Measurements from ENCODE around the gene MCUR1.
"Not testable (repeated sequence)": the region's sequence is repeated elsewhere in the genome, so short reads cannot be mapped to it uniquely, and the experiment has no call there.

The MCUR1 gene

DNA sequence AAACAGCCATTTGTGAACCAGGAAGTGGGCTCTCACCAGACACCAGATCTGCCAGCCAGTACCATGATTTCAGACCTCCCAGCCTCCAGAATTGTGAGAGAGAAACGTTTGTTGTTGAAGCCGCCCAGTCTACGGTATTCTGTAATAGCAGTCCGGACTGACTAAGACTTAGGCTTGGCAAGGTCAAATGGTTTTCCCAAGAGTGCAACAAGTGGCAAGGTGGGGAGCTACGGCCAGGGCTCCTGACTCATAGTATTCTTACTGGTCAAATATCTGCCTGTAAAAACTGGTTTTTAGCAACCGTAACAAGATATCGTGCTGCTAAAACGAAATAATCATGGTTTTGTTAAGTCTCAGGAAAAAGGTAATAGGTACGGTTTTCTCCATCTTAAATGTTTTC, 37.8 kb downstream of the MCUR1 start:
- no peak for DNase-seq (ENCODE audit: low read depth)

DNA sequence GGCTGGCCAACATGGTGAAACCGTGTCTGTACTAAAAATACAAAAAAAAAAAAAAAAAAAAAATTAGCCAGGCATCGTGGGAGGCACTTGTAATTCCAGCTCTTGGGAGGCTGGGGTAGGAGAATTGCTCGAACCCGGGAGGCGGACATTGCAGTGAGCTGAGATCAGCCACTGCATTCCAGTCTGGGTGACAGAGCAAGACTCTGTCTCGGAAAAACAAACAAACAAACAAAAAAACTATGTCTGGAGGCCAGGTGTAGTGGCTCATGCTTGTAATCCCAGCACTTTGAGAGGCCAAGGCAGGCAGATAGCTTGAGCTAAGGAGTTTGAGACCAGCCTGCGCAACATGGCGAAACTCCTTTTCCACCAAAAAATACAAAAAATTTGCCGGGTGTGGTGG, 38.9 kb downstream of the MCUR1 start:
- DNase-seq (ENCODE audit: low read depth), result not testable (repeated sequence)

DNA sequence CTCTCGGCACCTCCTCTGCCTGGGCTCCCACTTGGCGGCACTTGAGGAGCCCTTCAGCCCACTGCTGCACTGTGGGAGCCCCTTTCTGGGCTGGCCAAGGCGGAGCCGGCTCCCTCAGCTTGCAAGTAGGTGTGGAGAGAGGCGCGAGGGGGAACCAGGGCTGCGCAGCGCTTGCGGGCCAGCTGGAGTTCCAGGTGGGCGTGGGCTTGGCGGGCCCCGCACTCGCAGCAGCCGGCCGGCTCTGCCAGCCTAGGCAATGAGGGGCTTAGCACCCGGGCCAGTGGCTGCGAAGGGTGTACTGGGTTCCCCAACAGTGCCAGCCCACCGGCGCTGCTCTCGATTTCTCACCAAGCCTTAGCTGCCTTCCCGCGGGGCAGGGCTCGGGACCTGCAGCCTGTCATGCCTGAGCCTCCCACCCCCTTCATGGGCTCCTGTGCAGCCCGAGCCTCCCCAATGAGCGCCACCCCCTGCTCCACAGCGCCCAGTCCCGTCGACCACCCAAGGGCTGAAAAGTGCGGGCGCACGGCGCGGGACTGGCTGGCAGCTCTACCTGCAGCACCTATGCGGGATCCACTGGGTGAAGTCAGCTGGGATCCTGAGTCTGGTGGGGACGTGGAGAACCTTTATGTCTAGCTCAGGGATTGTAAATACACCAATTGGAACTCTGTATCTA, 41.9 kb downstream of the MCUR1 start:
- not testable (repeated sequence) for DNase-seq (ENCODE audit: low read depth)

DNA sequence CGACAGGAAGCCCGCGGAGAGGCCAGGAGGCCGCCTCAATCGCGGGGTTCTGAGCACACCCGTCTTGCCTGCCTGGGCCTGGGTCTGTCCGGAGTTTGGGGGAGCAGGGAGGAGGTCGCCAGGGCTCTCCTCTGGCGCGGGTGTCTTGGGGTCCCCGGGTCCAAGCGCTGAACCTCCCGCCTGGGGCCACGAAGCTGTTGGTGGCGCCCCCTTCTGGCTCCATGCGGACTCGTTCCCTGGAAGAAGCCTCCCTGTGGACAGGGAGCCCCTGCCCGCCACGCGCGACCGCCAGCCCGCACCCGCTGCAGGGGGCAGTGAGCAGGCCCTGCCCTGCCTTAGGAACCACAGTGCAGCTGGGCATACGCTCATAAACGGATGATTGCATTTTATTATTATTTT, 44.7 kb downstream of the MCUR1 start:
- no peak for DNase-seq (ENCODE audit: low read depth)

DNA sequence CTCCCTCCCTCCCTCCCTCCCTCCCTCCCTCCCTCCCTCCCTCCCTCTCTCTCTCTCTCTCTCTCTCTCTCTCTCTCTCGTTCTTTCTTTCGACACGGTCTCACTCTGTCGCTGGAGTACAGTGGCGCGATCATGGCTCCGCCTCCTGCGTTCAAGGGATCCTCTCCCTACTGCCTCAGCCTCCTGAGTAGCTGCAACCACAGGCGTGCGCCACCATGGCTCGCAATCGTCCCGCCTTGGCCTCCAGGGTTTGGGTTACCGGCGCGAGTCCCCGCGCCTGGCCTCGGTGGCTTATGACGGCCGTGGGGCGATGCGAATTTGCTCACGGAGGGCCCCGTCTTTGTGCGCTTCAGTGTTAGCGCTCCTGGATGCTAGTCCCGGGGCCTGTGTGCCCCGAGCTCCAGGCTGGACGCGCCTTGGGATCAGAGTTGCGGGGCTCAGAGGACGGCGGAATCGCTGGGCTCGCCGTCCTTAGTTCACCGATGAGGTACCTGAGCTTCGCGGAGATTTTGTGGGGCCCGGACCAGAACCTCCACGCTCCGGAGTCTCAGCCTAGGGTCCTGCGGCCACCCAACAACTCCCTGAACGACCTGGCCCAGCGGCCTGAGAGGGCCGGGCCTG, 45.2 kb downstream of the MCUR1 start:
- DNase-seq (ENCODE audit: low read depth), result no peak

DNA sequence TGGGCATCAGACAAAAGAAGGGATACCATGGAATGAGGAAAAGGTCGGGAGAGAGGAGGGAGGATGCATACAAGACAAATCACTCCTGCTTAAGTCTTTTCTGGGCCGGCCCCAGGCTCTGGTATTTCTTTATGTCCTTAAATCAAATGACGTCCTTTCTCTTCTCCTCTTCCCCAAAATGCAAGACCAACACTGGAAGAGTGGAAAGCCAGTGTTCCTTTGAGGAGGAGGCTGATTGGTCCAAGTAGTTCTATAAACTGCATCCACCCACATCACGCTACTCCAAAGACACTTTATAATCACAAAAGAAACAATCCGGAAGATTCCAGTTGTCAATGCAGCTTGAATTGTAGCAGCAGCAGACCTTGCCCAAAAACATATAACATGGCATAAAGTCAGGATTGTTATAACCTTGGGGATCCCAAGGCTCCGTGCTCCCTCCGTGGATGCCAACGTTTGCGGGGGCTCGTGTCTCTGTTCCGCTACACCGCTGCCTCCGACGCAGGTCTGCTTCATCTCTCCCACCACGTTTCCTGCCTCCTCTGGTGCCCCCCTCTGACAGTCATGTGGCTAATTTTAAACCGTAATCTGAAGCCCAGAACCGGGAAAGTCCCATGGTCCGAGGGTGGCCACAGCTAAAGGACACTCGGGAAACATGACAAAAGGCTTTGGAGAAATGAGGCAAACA, 47.1 kb downstream of the MCUR1 start:
- DNase-seq (ENCODE audit: low read depth), result no peak

DNA sequence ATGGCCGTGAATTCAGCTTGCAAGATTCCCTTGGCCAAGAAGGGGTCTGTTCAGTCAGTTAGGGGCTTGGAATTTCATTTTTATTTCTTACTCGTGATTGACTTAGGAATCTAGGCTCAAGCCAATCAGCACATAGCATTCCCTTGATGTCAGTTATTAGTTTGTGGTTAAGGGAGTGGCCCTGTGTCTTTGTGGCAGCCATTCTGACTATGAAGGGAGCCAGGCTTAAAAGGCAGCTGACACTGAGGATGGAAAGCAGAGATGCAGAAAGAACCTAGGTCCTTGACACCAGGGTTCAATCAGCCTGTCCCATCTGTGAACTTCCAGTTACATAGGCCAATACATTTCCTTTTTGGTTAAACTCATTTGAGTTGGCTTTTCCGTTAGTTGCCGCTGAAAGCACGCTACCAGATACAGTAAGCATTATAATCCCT, 48.1 kb downstream of the MCUR1 start:
- DNase-seq (ENCODE audit: low read depth), result no peak

DNA sequence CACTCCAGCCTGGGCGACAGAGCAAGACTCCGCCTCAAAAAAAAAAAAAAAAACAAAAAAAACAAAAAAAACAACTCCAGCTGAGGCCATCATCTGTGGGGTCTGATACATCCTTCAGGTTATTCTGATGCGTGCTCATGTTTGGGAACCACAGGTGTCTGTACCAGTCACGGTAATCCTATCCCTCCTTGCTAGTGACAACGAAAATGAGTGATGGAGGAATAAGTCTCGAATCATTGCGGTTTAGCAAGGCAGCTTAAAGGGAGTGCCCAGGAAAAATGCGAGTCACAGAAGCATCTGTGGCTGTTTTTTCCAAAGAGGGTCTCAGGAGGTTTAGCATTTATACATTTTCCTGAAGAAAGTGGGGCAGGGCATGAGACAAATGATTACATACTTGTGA, 48.8 kb downstream of the MCUR1 start:
- DNase-seq (ENCODE audit: low read depth), result no peak

DNA sequence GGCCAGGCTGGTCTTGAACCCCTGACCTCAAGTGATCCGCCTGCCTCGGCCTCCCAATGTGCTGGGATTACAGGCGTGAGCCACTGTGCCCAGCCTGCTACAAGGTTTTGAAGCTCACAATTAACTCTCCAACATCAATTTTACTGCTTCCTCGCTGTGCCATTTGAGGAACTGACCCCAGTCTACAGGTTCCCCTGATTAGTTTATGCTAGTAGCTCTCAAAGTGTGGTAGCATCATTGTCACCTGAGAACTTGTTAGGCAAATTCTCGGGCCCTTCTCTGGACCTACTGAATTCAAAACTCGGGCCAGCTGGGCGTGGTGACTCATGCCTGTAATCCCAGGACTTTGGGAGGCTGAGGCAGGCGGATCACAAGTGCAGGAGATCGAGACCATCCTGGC, 49.4 kb downstream of the MCUR1 start:
- no peak for DNase-seq (ENCODE audit: low read depth)

DNA sequence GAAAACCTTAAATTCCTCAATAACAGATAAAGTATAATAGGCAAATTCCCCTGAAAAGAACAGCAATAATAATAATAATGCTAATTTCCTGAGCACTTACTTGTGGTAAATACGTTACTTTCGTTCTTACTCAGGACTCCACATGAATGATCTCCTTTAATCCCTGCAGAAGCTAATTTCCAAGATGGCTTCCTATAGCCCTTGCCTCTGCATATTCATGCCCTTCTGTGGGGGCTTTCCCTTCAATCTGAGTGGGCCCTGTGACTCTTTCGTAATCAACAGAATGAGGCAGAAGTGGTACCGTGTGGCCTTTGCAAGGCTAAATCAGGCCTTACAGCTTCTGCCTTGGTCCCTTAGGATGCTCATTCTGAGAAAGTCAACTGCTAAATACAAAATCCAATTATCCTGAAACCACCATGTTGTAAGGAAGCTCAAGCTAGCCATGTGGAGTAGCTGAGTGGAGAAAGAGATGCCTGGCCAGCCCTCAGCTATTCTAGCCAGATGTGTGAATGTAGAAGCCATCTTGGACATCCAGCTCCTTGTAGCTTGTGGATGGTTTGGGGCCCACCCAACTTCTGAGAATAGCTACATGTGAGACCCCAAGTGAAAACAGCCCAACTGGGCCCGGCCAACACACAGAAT, 50.5 kb downstream of the MCUR1 start:
- no peak for DNase-seq (ENCODE audit: low read depth)

DNA sequence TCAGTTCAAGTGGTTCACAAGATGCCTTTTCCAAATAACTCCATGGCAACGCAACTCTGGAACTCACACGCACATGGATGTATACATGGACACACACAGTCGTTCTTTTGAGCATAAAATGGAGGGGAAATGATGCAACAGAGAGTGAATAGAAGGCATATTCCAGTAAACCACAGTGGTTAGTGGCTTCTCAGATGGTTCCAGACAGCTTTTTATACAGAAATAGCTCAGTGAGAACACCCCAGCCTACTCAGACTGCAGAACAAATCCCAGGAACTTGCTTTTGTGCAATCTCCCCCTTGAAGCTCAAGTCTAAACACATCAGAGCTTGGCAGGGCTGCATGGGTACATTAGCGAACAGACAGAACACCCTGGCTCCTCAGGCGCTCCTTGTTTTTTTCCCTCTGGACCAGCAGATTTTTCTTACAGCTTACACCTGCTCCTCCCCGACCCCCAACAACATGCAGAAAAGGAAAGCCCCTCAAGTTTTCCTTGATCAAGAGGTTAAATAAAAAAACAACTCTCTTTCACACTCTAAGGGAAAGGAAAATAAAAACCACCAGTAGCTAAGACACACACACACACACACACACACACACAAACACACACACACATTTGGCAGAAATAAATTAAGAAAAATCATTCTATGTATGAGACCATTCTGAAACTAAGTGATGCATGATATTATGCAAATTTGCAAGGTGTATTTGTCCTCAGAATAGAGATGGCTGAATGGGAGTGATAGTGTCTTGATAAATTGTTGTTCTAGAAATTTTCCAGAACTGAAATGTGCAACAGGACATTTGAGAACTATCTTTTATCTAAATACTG, 51.5 kb downstream of the MCUR1 start:
- no peak for DNase-seq (ENCODE audit: low read depth)

DNA sequence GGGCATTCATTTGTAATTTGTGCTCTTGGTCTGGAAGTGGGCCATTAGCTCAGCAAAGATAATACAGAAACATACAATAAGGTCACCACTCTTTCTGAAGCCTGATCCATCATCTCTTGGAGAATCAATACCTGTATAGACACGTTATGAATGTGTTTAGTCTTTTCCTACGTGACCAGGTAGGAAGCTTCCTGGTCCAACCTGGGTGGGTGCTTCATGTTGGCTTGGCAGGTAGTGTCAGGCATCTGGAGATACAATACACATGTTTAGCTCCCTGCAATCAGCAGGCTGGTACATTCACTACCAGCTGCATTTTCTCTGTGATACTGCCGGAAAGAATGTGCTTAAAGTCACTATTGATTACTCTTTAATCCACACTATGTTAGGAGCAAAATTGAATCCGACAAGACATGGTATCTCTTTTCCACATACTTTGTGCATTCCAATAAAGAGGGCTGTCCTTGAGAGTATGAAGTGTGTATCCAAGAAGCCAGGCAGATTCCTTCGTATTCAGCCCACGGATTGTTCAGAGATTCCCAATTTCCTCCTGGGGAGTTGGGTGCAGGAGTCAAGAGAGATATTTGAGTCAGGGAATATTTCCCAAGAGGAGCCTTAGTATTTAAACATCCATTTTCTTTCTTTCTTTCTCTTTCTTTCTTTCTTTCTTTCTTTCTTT, 52.9 kb downstream of the MCUR1 start:
- no peak for DNase-seq (ENCODE audit: low read depth)

DNA sequence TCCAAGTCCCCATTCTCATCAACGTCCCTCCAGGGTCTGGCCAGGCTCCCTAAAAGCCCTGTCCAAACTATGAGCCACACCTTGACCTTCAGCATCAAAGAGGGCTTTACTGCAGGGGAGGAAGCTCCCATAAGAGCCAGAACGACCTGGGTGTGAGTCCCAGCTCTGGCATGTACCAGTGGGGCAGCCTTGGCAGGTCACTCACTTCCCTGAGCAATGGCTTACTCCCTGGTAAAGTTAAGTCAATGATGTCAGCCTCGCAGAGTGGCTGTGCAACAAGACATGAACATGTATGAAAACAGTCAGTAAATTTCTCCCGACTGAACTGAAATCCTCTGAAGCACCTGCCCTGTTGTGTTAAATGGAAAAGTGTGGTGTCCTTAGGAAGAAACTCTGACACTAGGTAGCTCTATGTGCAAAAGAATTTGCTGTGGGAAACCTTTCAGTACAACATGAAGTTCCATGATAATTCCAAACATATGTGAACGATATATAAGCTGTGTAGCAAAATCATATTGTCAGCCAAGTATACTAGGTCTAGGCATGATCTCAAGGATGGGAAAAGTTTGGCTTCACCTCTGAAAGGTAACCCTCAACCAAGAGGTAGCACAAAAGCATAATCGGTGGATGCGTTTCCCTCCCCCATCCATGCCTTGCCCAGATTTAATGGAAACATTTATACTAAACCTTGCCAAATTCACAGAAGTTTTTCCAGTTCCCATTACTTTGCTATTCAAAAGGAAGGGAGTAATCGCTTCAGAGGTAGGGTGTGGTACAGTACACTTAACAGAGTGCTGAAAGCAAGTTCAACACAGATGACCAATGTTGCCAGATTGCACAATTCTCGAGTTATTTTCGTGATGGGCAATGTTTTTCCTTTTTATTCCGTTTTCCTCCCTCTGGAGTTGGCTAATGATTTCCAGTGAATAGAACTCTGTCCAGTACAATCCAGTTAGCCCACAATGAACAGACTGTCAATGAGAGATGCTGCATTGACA, 53.8 kb downstream of the MCUR1 start:
- DNase-seq (ENCODE audit: low read depth), result no peak

DNA sequence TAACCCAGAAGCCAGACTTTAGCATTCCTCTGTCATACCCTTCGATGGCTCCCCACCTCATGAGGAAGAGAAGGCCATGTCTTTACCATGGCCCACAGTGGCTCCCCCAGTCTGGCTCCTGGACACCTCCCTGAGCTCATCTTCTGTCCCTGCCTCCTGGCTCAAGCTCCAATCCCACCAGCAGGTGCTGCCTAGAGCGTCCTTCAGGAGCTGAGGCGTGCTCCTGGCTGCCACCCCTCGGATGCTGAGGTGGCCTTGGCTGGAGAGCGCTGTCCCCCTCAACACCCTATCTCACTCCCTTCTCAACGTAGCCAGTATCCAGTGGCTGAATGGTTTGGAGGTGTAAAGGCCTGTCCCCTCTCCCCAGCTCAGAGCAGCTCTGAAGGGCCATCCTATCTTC, 55.3 kb downstream of the MCUR1 start:
- no peak for DNase-seq (ENCODE audit: low read depth)

DNA sequence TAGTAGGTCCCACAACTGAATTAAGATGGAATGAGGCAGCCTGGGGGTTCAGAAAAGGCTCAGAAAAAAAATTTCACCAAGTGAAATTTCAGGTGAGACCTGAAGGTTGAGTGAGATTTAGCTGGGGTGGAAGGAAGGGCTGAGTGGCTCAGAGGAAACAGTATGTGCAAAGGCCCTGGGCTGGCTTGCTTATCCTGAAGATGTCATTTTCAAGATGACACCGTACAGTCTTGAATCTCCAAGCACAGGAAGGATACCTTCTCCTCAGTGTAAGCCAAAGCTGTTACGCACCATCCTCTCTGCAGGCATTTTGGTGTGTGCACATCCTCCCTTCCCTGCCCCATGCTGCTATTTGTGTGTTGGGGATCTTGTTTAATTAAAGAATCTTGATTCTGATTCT, 59.7 kb downstream of the MCUR1 start:
- DNase-seq (ENCODE audit: low read depth), result no peak

DNA sequence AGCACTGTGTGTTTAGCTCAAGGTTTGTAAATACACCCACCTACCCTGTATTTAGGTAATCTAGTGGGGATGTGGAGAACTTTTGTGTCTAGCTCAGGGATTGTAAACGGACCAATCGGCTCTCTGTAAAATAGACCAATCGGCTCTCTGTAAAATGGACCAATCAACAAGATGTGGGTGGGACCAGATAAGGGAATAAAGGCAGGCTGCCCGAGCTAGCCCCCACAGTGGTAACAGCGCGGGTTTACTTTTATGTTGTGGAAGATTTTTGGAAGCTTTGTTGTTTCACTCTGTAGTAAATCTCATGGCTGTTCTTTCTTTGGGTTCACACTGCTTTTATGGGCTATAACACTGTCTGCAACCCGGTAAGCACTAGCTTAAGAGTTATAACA, 70.6 kb downstream of the MCUR1 start:
- no peak for DNase-seq (ENCODE audit: low read depth)

DNA sequence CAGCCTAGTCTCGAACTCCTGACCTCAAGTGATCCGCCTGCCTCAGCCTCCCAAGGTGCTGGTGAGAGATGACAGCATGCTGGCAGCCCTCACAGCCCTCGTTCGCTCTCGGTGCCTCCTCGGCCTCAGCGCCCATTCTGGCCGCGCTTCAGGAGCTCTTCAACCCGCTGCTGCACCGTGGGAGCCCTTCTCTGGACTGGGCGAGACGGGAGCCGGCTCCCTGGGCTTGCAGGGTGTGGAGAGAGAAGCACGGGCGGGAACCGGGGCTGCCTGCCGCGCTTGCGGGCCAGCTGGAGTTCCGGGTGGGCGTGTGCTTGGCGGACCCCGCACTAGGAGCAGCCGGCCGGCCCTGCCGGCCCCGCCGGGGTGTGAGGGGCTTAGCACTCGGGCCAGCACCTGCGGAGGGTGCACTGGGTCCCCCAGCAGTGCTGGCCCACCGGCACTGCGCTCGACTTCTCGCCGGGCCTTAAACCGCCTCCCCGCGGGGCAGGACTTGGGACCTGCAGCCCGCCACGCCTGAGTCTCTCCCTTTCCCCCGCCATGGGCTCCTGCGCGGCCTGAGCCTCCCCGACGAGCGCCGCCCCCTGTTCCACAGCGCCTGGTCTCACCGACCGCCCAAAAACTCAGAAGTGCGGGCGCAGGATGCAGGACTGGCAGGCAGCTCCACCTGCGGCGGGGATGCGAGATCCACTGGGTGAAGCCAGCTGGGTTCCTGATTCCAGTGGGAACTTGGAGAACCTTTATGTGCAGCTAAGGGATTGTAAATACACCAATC, 71.2 kb downstream of the MCUR1 start:
- no peak for DNase-seq (ENCODE audit: low read depth)

DNA sequence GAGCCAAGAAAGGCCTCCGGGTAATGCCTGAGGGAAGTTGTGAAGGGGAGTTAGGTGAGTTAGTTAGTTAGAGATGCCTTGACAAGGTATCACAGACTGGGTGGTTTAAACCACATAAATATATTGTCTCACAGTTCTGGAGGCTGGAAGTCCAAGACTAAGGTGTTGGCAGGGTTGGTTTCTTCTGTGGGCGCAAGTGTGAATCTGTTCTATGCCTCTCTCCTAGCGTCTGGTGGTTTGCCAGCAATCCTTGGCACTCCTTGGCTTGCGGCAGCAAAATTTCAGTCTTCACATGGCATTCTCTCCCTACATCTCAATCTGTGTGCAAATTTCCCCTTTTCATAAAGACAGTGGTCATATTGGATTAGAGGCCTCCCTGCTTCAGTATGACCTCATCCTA, 73.0 kb downstream of the MCUR1 start:
- DNase-seq (ENCODE audit: low read depth), result no peak
